SK-N-SH treated with all-trans-retinoic acid at 6 μM for 48 hours (cell line): ENCODE results near the gene TRAPPC3.
A peak's percentile ranks its signal among the peaks of the same experiment; 100 is the strongest.
"Not testable (repeated sequence)": the region's sequence is repeated elsewhere in the genome, so short reads cannot be mapped to it uniquely, and the experiment has no call there.

Source experiments
- ATAC-seq: fragments of 200-7000 bp; cut with Tn5 transposase; 3 replicates; pipeline ENCODE4 v1.9.1; 2020; ENCODE audit warnings: mild to moderate bottlenecking, moderate library complexity
- ARNTL ChIP-seq: fragments of 450-650 bp; formaldehyde crosslinking; IDR thresholded peaks from 2 replicates; pipeline ENCODE4 v1.5.0; 2020; ENCODE audit warnings: low read depth, mild to moderate bottlenecking, moderate library complexity, borderline replicate concordance
- BACH2 ChIP-seq: fragments of 250-450 bp; sonication (Bioruptor Pico); IDR thresholded peaks from 2 replicates; pipeline ENCODE4 v1.9.0; 2021; ENCODE audit warnings: mild to moderate bottlenecking, borderline replicate concordance
- CSRNP3 ChIP-seq: fragments of 250-450 bp; sonication (Bioruptor Pico); IDR thresholded peaks from 2 replicates; pipeline ENCODE4 v1.5.1; 2021; ENCODE audit warnings: mild to moderate bottlenecking, moderate library complexity
- ESRRG ChIP-seq: fragments of 250-450 bp; sonication (Bioruptor Pico); IDR thresholded peaks from 2 replicates; pipeline ENCODE4 v1.6.1; 2021; ENCODE audit warnings: mild to moderate bottlenecking
- GLIS3 ChIP-seq: fragments of 250-450 bp; sonication (Bioruptor Pico); IDR thresholded peaks from 2 replicates; pipeline ENCODE4 v1.5.0; 2020; ENCODE audit warnings: mild to moderate bottlenecking, moderate library complexity
- ISL1 ChIP-seq: fragments of 250-450 bp; sonication (Bioruptor Pico); IDR thresholded peaks from 2 replicates; pipeline ENCODE4 v2.1.2; 2022; ENCODE audit warnings: mild to moderate bottlenecking, moderate library complexity
- OSR1 ChIP-seq: fragments of 250-450 bp; sonication (Bioruptor Pico); IDR thresholded peaks from 2 replicates; pipeline ENCODE4 v1.8.0; 2022; ENCODE audit warnings: moderate library complexity, mild to moderate bottlenecking, inconsistent platforms
- POU6F1 ChIP-seq: fragments of 250-450 bp; sonication (Bioruptor Pico); IDR thresholded peaks from 2 replicates; pipeline ENCODE4 v1.8.0; 2021; ENCODE audit warnings: low read depth, mild to moderate bottlenecking, moderate library complexity, borderline replicate concordance
- PPARA ChIP-seq: fragments of 250-450 bp; sonication (Bioruptor Pico); IDR thresholded peaks from 2 replicates; pipeline ENCODE4 v1.5.0; 2020; ENCODE audit warnings: mild to moderate bottlenecking, borderline replicate concordance
- RARB ChIP-seq: fragments of 250-450 bp; sonication (Bioruptor Pico); IDR thresholded peaks from 2 replicates; pipeline ENCODE4 v1.8.0; 2021; ENCODE audit warnings: mild to moderate bottlenecking, moderate library complexity
- SNAI2 ChIP-seq: fragments of 250-450 bp; sonication (Bioruptor Pico); IDR thresholded peaks from 2 replicates; pipeline ENCODE4 v1.5.0; 2020; ENCODE audit warnings: mild to moderate bottlenecking, moderate library complexity
- TCF4 ChIP-seq: fragments of 250-450 bp; sonication (Bioruptor Pico); IDR thresholded peaks from 2 replicates; pipeline ENCODE4 v1.8.0; 2021; ENCODE audit warnings: mild to moderate bottlenecking, moderate library complexity, borderline replicate concordance
- TSHZ2 ChIP-seq: fragments of 250-450 bp; sonication (Bioruptor Pico); IDR thresholded peaks from 2 replicates; pipeline ENCODE4 v1.5.0; 2020; ENCODE audit warnings: mild to moderate bottlenecking, moderate library complexity
- ZC3H10 ChIP-seq: fragments of 250-450 bp; sonication (Bioruptor Pico); IDR thresholded peaks from 2 replicates; pipeline ENCODE4 v1.5.1; 2021; ENCODE audit warnings: mild to moderate bottlenecking, moderate library complexity
- ZFP3 ChIP-seq: fragments of 250-450 bp; sonication (Bioruptor Pico); IDR thresholded peaks from 2 replicates; pipeline ENCODE4 v1.5.0; 2020; ENCODE audit warnings: mild to moderate bottlenecking, moderate library complexity
- ZFP30 ChIP-seq: fragments of 450-650 bp; formaldehyde crosslinking; IDR thresholded peaks from 2 replicates; pipeline ENCODE4 v1.5.0; 2022; ENCODE audit warnings: mild to moderate bottlenecking, moderate library complexity
- ZNF565 ChIP-seq: fragments of 450-650 bp; formaldehyde crosslinking; conservative IDR thresholded peaks from 2 replicates; pipeline ENCODE4 v1.5.0; 2020; ENCODE audit warnings: low read depth, mild to moderate bottlenecking, moderate library complexity
- ZNF70 ChIP-seq: fragments of 450-650 bp; formaldehyde crosslinking; IDR thresholded peaks from 2 replicates; pipeline ENCODE4 v1.5.0; 2020; ENCODE audit warnings: mild to moderate bottlenecking, moderate library complexity
- ZNF8 ChIP-seq: fragments of 450-650 bp; formaldehyde crosslinking; IDR thresholded peaks from 2 replicates; pipeline ENCODE4 v1.5.0; 2020; ENCODE audit warnings: mild to moderate bottlenecking, moderate library complexity

Gene TRAPPC3

GRCh38 chr1:36149237-36149972 is at the start of gene TRAPPC3:
Gene TRAPPC3, minus strand, starts transcription at chr1:36149486. Its CDS starts 108 bp downstream, at chr1:36149378.
- ATAC-seq = peak; percentile 90

GRCh38 chr1:36198641-36199040 is 49.4 kb upstream of the TRAPPC3 start:
- ATAC-seq = no peak
- TF ChIP-seq OSR1 (CRISPR knock-in tag) (no peak), ZFP3 (CRISPR knock-in tag) (no peak), PPARA (CRISPR knock-in tag) (no peak), ZNF565 (CRISPR knock-in tag) (no peak), ZNF8 (CRISPR knock-in tag) (no peak), TCF4 (no peak), ESRRG (CRISPR knock-in tag) (no peak), BACH2 (no peak)

More at GRCh38 chr1:36149237-36149972, at the start of gene TRAPPC3:
- no peak for TF ChIP-seq PPARA (CRISPR knock-in tag)
- peak; percentile 74; the same call in 1 of the 2 replicates for TF ChIP-seq ZFP3 (CRISPR knock-in tag)
- TF ChIP-seq ISL1 (CRISPR knock-in tag) = peak; percentile 24; the same call in 1 of the 2 replicates
- TF ChIP-seq, all 23 proteins: peak for 2

- not testable (repeated sequence) for ATAC-seq
These were observed 47.5 kb upstream of the TRAPPC3 start for GRCh38 chr1:36196805-36197204.

GRCh38 chr1:36187800-36188593 is 38.7 kb upstream of the TRAPPC3 start:
- TF ChIP-seq SNAI2 (CRISPR knock-in tag) (no peak), ARNTL (CRISPR knock-in tag) (no peak), CSRNP3 (no peak), TCF4 (no peak), ZC3H10 (CRISPR knock-in tag) (no peak), OSR1 (CRISPR knock-in tag) (no peak), ZFP3 (CRISPR knock-in tag) (no peak), TSHZ2 (no peak), ZNF8 (CRISPR knock-in tag) (no peak), POU6F1 (CRISPR knock-in tag) (no peak)
- peak; percentile 94 for ATAC-seq

GRCh38 chr1:36183309-36183856 is 34.1 kb upstream of the TRAPPC3 start:
- TF ChIP-seq RARB (no peak), PPARA (CRISPR knock-in tag) (no peak), GLIS3 (CRISPR knock-in tag) (no peak), ZNF70 (peak; percentile 53; the same call in 1 of the 2 replicates), ZFP30 (CRISPR knock-in tag) (no peak)
- ATAC-seq = peak; percentile 43
